Bronchial epithelial cell (primary cell): Measurements from ENCODE around the gene PPP1R15A. TPM values are rescaled to one million over a fixed set of nuclear protein-coding genes. Genes with fewer than 3 reads are reported as not detected.
"Not testable (repeated sequence)": the region's sequence is repeated elsewhere in the genome, so short reads cannot be mapped to it uniquely, and the experiment has no call there.

ENCODE experiments used
- DNase-seq: peaks from one replicate; pipeline ENCODE4 v3.0.0-alpha.2; 2010; ENCODE audit warnings: low read depth
- FAIRE-seq: peaks from 2 replicates; lab custom pipeline; 2011; peaks lifted over from hg19 to GRCh38; lab: Jason Lieb, UNC
- H3K27me3 ChIP-seq: 2 replicates; pipeline ENCODE4 v1.5.1; 2011; ENCODE audit warnings: low read length; ENCODE audit not compliant: control insufficient read depth, insufficient read depth
- H3K36me3 ChIP-seq: 2 replicates; pipeline ENCODE4 v1.5.1; 2011; ENCODE audit warnings: low read length; ENCODE audit not compliant: control insufficient read depth, insufficient read depth
- H3K4me3 ChIP-seq: 2 replicates; pipeline ENCODE4 v1.5.1; 2011; ENCODE audit warnings: mild to moderate bottlenecking, low read depth, low read length, control low read depth
- CTCF ChIP-seq: IDR thresholded peaks from 2 replicates; pipeline ENCODE4 v1.5.1; 2011; ENCODE audit warnings: mild to moderate bottlenecking, moderate library complexity, low read length, control low read depth, inconsistent platforms; ENCODE audit not compliant: insufficient read depth, severe bottlenecking
- total RNA-seq: library from RNA; depleted of rRNA; stranded (reverse); fragments of >200 nt; gene quantifications from 2 replicates; pipeline ENCODE4 v1.2.1, GENCODE V29; 2014

PPP1R15A gene
- total RNA-seq, 1 donor from 2014 or later = 118 TPM

DNA sequence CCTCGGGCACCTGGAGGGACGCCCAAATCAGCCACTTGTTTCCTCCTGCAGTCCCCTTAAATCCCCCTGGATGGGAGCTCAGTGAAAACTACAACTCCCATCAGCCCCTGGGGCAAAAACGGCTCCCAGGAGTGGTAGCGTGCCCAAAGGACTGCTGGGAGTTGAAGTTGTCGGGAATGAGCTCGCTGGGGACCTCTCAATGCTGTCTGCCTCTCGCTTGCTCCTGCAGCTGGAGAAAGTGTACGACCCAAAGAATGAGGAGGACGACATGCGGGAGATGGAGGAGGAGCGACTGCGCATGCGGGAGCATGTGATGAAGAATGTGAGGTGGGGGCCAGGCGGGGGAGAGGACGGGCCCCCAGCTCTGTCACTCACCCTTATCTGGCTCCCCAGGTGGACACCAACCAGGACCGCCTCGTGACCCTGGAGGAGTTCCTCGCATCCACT is 46.6 kb downstream of the PPP1R15A start:
- no peaks in the 10 kb centered on the region for H3K27me3 ChIP-seq
- DNase-seq = no peak
- no peak for FAIRE-seq
- no peak for TF ChIP-seq CTCF
- H3K4me3 ChIP-seq = no peak overlapping the region
- H3K36me3 ChIP-seq = peaks cover 27% of the 10 kb centered on the region

GRCh38 chr19:48919271-48919670 is 47.0 kb downstream of the PPP1R15A start:
- DNase-seq, H3K27me3 ChIP-seq, FAIRE-seq, H3K4me3 ChIP-seq: not testable (repeated sequence)
- H3K36me3 ChIP-seq = peaks cover 24% of the 10 kb centered on the region

DNA sequence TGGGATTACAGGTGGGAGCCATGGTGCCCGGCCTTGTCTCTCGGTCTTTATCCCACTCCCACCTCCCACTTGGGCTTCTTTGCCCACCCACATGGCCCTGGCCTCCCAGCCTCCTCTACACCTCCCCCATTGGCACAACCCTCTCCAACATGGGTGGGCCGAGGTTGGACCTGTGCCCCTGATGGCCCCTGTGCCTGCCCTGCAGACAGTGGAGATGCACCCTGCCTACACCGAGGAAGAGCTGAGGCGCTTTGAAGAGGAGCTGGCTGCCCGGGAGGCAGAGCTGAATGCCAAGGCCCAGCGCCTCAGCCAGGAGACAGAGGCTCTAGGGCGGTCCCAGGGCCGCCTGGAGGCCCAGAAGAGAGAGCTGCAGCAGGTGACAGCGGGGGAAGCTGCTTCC is 48.7 kb downstream of the PPP1R15A start:
- DNase-seq (no peak), FAIRE-seq (no peak)
- peaks cover 20% of the 10 kb centered on the region for H3K36me3 ChIP-seq
- no peak for TF ChIP-seq CTCF
- no peaks in the 10 kb centered on the region for H3K27me3 ChIP-seq
- H3K4me3 ChIP-seq = no peak overlapping the region

- no peak for TF ChIP-seq CTCF
- DNase-seq (no peak), FAIRE-seq (no peak)
- H3K27me3 ChIP-seq = no peaks in the 10 kb centered on the region
- no peak overlapping the region for H3K4me3 ChIP-seq
- H3K36me3 ChIP-seq = peaks cover 20% of the 10 kb centered on the region
Observed at GRCh38 chr19:48921721-48922500, 49.7 kb downstream of the PPP1R15A start.

DNA sequence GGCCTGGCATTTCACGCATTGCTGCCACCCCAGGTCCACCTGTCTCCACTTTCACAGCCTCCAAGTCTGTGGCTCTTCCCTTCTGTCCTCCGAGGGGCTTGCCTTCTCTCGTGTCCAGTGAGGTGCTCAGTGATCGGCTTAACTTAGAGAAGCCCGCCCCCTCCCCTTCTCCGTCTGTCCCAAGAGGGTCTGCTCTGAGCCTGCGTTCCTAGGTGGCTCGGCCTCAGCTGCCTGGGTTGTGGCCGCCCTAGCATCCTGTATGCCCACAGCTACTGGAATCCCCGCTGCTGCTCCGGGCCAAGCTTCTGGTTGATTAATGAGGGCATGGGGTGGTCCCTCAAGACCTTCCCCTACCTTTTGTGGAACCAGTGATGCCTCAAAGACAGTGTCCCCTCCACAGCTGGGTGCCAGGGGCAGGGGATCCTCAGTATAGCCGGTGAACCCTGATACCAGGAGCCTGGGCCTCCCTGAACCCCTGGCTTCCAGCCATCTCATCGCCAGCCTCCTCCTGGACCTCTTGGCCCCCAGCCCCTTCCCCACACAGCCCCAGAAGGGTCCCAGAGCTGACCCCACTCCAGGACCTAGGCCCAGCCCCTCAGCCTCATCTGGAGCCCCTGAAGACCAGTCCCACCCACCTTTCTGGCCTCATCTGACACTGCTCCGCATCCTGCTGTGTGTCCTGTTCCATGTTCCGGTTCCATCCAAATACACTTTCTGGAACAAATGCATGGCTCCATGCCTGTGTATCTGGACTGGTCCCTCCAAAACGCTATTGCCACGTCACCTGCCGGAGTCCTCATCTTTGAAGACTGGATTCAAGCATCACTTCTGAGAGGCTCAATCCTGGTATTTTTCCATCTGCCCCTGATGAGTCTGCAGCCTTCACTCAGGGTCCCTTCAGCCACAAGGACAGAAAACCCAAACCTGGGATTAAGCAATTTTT is 50.6 kb downstream of the PPP1R15A start:
- no peak for DNase-seq
- H3K27me3 ChIP-seq = no peaks in the 10 kb centered on the region
- H3K4me3 ChIP-seq = no peak overlapping the region
- H3K36me3 ChIP-seq = peaks cover 20% of the 10 kb centered on the region
- no peak for FAIRE-seq
- no peak for TF ChIP-seq CTCF
